A673 (cell line): ENCODE results near the gene ABCA4.

Source experiments
- EZH2 ChIP-seq: fragments of 200-600 bp; sonication (generic); IDR thresholded peaks from 2 replicates; pipeline ENCODE4 v1.6.1; 2017; ENCODE audit warnings: borderline replicate concordance, low read depth, mild to moderate bottlenecking, mixed read lengths, antibody characterized with exemption, low read length; ENCODE audit not compliant: poor library complexity, severe bottlenecking
- TF ChIP-seq, protein P1 (sequence below): fragments of 300-800, 200-600 bp; sonication (generic); conservative IDR thresholded peaks from 2 replicates; pipeline ENCODE4 v1.5.1; 2017; ENCODE audit warnings: low read depth, mild to moderate bottlenecking, antibody characterized with exemption, low read length, moderate library complexity, mixed read lengths

DNA sequence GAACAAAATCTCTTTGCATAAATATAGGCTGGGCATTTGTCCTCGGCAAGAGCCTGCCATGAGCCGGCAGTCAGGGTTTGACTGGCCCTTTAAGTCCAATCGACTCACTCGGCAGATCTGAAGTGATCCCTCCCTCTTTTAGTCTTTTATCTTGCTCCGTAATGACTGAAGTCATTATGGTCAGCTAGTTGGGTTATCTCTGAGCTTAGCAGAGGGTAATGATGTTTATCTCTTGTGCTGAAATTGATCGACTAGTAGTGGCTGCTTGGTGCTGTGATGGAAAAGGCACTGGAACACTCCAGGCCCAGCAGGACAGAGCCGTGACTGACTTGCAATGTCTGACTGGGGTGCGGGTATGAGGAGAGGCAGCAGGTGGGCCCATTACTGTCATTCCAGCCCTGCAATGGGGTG, 468 bp upstream of the ABCA4 start:
- TF ChIP-seq, protein P1, sequence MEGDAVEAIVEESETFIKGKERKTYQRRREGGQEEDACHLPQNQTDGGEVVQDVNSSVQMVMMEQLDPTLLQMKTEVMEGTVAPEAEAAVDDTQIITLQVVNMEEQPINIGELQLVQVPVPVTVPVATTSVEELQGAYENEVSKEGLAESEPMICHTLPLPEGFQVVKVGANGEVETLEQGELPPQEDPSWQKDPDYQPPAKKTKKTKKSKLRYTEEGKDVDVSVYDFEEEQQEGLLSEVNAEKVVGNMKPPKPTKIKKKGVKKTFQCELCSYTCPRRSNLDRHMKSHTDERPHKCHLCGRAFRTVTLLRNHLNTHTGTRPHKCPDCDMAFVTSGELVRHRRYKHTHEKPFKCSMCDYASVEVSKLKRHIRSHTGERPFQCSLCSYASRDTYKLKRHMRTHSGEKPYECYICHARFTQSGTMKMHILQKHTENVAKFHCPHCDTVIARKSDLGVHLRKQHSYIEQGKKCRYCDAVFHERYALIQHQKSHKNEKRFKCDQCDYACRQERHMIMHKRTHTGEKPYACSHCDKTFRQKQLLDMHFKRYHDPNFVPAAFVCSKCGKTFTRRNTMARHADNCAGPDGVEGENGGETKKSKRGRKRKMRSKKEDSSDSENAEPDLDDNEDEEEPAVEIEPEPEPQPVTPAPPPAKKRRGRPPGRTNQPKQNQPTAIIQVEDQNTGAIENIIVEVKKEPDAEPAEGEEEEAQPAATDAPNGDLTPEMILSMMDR = no peak
- TF ChIP-seq EZH2 = no peak
